Measurements from ENCODE around the gene BCOR.

DNA sequence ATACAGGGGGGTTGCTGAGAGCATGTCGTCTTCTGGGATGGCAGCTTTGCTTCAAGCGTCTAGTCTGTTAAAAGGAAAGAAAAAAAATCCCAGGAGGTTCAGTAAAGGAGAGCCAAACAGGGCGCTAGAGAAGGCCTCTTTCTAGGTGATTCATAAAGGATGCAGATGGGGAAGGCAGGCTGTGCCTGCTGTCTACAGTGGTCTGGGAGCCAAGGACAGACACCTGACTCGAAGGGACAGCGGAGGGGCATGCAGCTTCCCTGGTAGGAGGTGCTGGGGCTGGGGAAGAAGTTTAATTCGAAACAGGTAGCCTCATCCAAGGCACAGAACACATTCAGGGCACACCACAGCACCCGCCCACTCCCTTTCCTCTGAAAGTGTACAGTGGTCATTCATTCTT is 19.9 kb downstream of the BCOR start:
- no peak for TF ChIP-seq CEBPB (IDR thresholded peaks at IDR 0.05; ENCODE audit: low read depth, low read length)
- TF ChIP-seq, protein P1, sequence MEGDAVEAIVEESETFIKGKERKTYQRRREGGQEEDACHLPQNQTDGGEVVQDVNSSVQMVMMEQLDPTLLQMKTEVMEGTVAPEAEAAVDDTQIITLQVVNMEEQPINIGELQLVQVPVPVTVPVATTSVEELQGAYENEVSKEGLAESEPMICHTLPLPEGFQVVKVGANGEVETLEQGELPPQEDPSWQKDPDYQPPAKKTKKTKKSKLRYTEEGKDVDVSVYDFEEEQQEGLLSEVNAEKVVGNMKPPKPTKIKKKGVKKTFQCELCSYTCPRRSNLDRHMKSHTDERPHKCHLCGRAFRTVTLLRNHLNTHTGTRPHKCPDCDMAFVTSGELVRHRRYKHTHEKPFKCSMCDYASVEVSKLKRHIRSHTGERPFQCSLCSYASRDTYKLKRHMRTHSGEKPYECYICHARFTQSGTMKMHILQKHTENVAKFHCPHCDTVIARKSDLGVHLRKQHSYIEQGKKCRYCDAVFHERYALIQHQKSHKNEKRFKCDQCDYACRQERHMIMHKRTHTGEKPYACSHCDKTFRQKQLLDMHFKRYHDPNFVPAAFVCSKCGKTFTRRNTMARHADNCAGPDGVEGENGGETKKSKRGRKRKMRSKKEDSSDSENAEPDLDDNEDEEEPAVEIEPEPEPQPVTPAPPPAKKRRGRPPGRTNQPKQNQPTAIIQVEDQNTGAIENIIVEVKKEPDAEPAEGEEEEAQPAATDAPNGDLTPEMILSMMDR (conservative IDR thresholded peaks at IDR 0.05; ENCODE audit: low read depth, low read length) = no peak
- no peak for TF ChIP-seq MAFK (IDR thresholded peaks at IDR 0.05; ENCODE audit: low read depth, low read length)
- TF ChIP-seq BHLHE40 (IDR thresholded peaks at IDR 0.05; ENCODE audit: low read depth, low read length) = no peak
